Endothelial cell of umbilical vein (primary cell): Measurements from ENCODE around the gene DUSP22.

Experiments
- CTCF ChIP-seq, 2 donors: IDR thresholded peaks; 1 replicate in 1 of 2; 2 replicates in 1 of 2; pipeline ENCODE4 v1.5.1; 2011; ENCODE audit warnings: low read length in 2 of 2, mild to moderate bottlenecking in 2 of 2, moderate library complexity in 2 of 2, control low read depth in 1 of 2, inconsistent platforms in 1 of 2, low read depth in 1 of 2; ENCODE audit not compliant: insufficient read depth in 1 of 2; ENCODE audit errors: extremely low read depth in 1 of 2
- EZH2 ChIP-seq: IDR thresholded peaks from 2 replicates; pipeline ENCODE4 v1.6.1; 2012; ENCODE audit warnings: borderline replicate concordance, low read depth, mild to moderate bottlenecking, moderate library complexity, low read length, inconsistent platforms; ENCODE audit not compliant: severe bottlenecking
- GATA2 ChIP-seq: IDR thresholded peaks from 2 replicates; pipeline ENCODE4 v1.7.0; 2011; ENCODE audit warnings: low read depth, mild to moderate bottlenecking, moderate library complexity, mixed read lengths, low read length; ENCODE audit not compliant: insufficient read length, insufficient read depth
- MYC ChIP-seq: IDR thresholded peaks from one replicate; pipeline ENCODE4 v1.6.1; 2011; ENCODE audit warnings: mild to moderate bottlenecking, low read depth, low read length
- POLR2A ChIP-seq: IDR thresholded peaks from 2 replicates; pipeline ENCODE4 v1.6.1; 2012; ENCODE audit warnings: low read depth, mild to moderate bottlenecking, control low read depth, low read length
- POLR2AphosphoS5 ChIP-seq: IDR thresholded peaks from 2 replicates; pipeline ENCODE4 v1.6.1; 2012; ENCODE audit warnings: low read depth, mild to moderate bottlenecking, control low read depth, low read length, moderate library complexity; ENCODE audit not compliant: insufficient read depth

GRCh38 chr6:298233-299103, 6.2 kb downstream of the DUSP22 start:
- TF ChIP-seq CTCF (IDR thresholded peaks at IDR 0.05; ENCODE audit: extremely low read depth in 1 of 2, insufficient read depth in 1 of 2, low read depth in 1 of 2, low read length in 2 of 2) (no peak), POLR2A (no peak), POLR2AphosphoS5 (no peak), EZH2 (no peak), MYC (no peak), GATA2 (no peak)
